ENCODE results near the gene ID3.

- TF ChIP-seq FOSL2 (IDR thresholded peaks at IDR 0.05; ENCODE audit: borderline replicate concordance, low read depth), result no peak
- TF ChIP-seq CHD2 (IDR thresholded peaks at IDR 0.05; ENCODE audit: low read length, partially characterized antibody), result no peak
- no peak for TF ChIP-seq POLR2AphosphoS5 (IDR thresholded peaks at IDR 0.05; ENCODE audit: low read depth, low read length)
- TF ChIP-seq TEAD4 (IDR thresholded peaks at IDR 0.05; ENCODE audit: borderline replicate concordance, insufficient read depth), result no peak
- TF ChIP-seq EP300 (IDR thresholded peaks at IDR 0.05; ENCODE audit: borderline replicate concordance in 1 of 2, low read depth in 1 of 2, low read length in 1 of 2), result no peak
- TF ChIP-seq RAD21 (IDR thresholded peaks at IDR 0.05; ENCODE audit: low read length), result no peak
- TF ChIP-seq IRF3 (IDR thresholded peaks at IDR 0.05; ENCODE audit: low read depth, low read length), result no peak
- no peak for TF ChIP-seq CTCF (IDR thresholded peaks at IDR 0.05)
- TF ChIP-seq NFIC (IDR thresholded peaks at IDR 0.05; ENCODE audit: borderline replicate concordance), result no peak
- TF ChIP-seq TAF1 (IDR thresholded peaks at IDR 0.05; ENCODE audit: borderline replicate concordance, low read depth, low read length), result no peak
- no peak for TF ChIP-seq USF1 (IDR thresholded peaks at IDR 0.05; ENCODE audit: borderline replicate concordance, low read depth)
- no peak for TF ChIP-seq SMC3 (IDR thresholded peaks at IDR 0.05; ENCODE audit: low read depth, low read length)
- no peak for TF ChIP-seq REST (IDR thresholded peaks at IDR 0.05; ENCODE audit: low read depth, low read length)
Observed at GRCh38 chr1:23524716-23525401, 34.4 kb downstream of the ID3 start.
